CD8-positive, alpha-beta memory T cell (primary cell): ENCODE measurements around the gene VIPR1. TPM values are rescaled to one million over a fixed set of nuclear protein-coding genes. Genes with fewer than 3 reads are reported as not detected.

Experiments
- CTCF ChIA-PET: fragments of 350-600 bp; sonication (Branson Sonifier 250); formaldehyde crosslinking; loops from one replicate; lab custom pipeline; 2021; ENCODE audit warnings: antibody characterized with exemption; lab: Charles Lee
- POLR2A ChIA-PET: fragments of 350-600 bp; sonication (Branson Sonifier 250); formaldehyde crosslinking; loops from one replicate; lab custom pipeline; 2021; ENCODE audit warnings: antibody characterized with exemption; lab: Charles Lee
- DNase-seq, 5 donors: peaks; one replicate each; pipeline versions ENCODE4 v3.0.0 to v3.0.0-alpha.2; 2020 to 2022; ENCODE audit warnings: mixed read lengths in 1 of 5
- H3K27ac ChIP-seq: one replicate; pipeline ENCODE4 v1.7.0; 2013; ENCODE audit warnings: low read depth, mild to moderate bottlenecking, low read length, moderate library complexity
- H3K27me3 ChIP-seq: 2 replicates; pipeline ENCODE4 v1.7.0; 2013; ENCODE audit warnings: low read length, mild to moderate bottlenecking; ENCODE audit not compliant: insufficient read depth, poor library complexity, severe bottlenecking
- H3K36me3 ChIP-seq: 2 replicates; pipeline ENCODE4 v1.7.0; 2013; ENCODE audit warnings: mild to moderate bottlenecking, low read length, moderate library complexity; ENCODE audit not compliant: insufficient read depth
- H3K4me1 ChIP-seq: 2 replicates; pipeline ENCODE4 v1.7.0; 2013; ENCODE audit warnings: mild to moderate bottlenecking, low read length, moderate library complexity; ENCODE audit not compliant: insufficient read depth
- H3K4me3 ChIP-seq: 2 replicates; pipeline ENCODE4 v1.7.0; 2013; ENCODE audit warnings: mild to moderate bottlenecking, low read length
- H3K9me3 ChIP-seq: 2 replicates; pipeline ENCODE4 v1.7.0; 2013; ENCODE audit warnings: mild to moderate bottlenecking, low read length
- H3K27ac Mint-ChIP-seq, 8 donors: one replicate each; pipeline ENCODE4 v1.8.0; 2020 to 2021; ENCODE audit warnings: mixed read lengths in 8 of 8, mild to moderate bottlenecking in 6 of 8, inconsistent platforms in 3 of 8, moderate library complexity in 3 of 8
- H3K27me3 Mint-ChIP-seq, 2 donors: one replicate each; pipeline ENCODE4 v1.8.0; 2020 to 2021; ENCODE audit warnings: mixed read lengths in 2 of 2, mild to moderate bottlenecking in 1 of 2, moderate library complexity in 1 of 2
- H3K36me3 Mint-ChIP-seq, 3 donors: one replicate each; pipeline ENCODE4 v1.8.0; 2020 to 2021; ENCODE audit warnings: mixed read lengths in 3 of 3, inconsistent platforms in 1 of 3, mild to moderate bottlenecking in 1 of 3
- H3K4me1 Mint-ChIP-seq, 3 donors: one replicate each; pipeline ENCODE4 v1.8.0; 2020 to 2021; ENCODE audit warnings: mixed read lengths in 3 of 3, inconsistent platforms in 1 of 3, mild to moderate bottlenecking in 1 of 3
- H3K4me3 Mint-ChIP-seq, 7 donors: one replicate each; pipeline ENCODE4 v1.8.0; 2020 to 2021; ENCODE audit warnings: mixed read lengths in 7 of 7, mild to moderate bottlenecking in 6 of 7, moderate library complexity in 4 of 7, inconsistent platforms in 2 of 7
- H3K9me3 Mint-ChIP-seq, 5 donors: one replicate each; pipeline ENCODE4 v1.8.0; 2020 to 2022; ENCODE audit warnings: mixed read lengths in 5 of 5, mild to moderate bottlenecking in 3 of 5, moderate library complexity in 2 of 5, inconsistent platforms in 1 of 5
- polyA plus RNA-seq: library from polyadenylated mRNA; unstranded; fragments of 300-500 nt; fragmentation: Illumina TruSeq; gene quantifications from one replicate; pipeline ENCODE4 v1.2.3, GENCODE V29; 2021
- total RNA-seq, 2 experiments: library from RNA; stranded (reverse); gene quantifications; one replicate each; pipeline ENCODE4 v1.2.3, GENCODE V29; 2021

VIPR1 gene
- total RNA-seq = 1 to 10 TPM; 5.4 to 5.9 TPM
- polyA plus RNA-seq = 12.7 TPM

- Mint-ChIP-seq H3K27me3 (peaks cover 17 to 21% of the 10 kb centered on the region in 2 donors), H3K27ac (peak within 1 kb of the TSS; percentile 70 to 94 (median 88)), H3K9me3 (no peaks in the 10 kb centered on the region), H3K4me3 (peak within 1 kb of the TSS; percentile 88 to 98 (median 93)), H3K4me1 (peaks cover 32 to 44% (median 32%) of the 10 kb centered on the region in 3 donors), H3K36me3 (peaks cover 0 to 4% (median 2%) of the 10 kb centered on the region in 3 donors)
- CTCF ChIA-PET = interaction anchor here (0.7 to 4.6 kb wide), 19 partner anchors 10 to 243 kb away, joined by 3 to 178 read pairs (median 7); partner anchors contain the start of genes NKTR and SS18L2
- Histone ChIP-seq H3K36me3 (no peaks in the 10 kb centered on the region), H3K9me3 (no peaks in the 10 kb centered on the region), H3K4me1 (peaks cover 34% of the 10 kb centered on the region), H3K27ac (peak within 1 kb of the TSS; percentile 38), H3K4me3 (peak within 1 kb of the TSS; percentile 95), H3K27me3 (peaks cover 22% of the 10 kb centered on the region)
- DNase-seq = peak; percentile 82 to 95 (median 89)
- POLR2A ChIA-PET = interaction anchor here (0.7 to 2.7 kb wide), 7 partner anchors 27 to 291 kb away, joined by 3 to 12 read pairs (median 5); partner anchors contain the start of genes NKTR and SS18L2
These were observed at the start of gene VIPR1 for GRCh38 chr3:42502429-42503250. Gene VIPR1, plus strand, starts transcription at chr3:42502643. Its CDS starts 93 bp downstream, at chr3:42502736.

GRCh38 chr3:42456211-42456610 is 46.2 kb upstream of the VIPR1 start:
- ChIA-PET CTCF (no interaction called here), POLR2A (no interaction called here)
- H3K27me3 Mint-ChIP-seq = peaks cover 7 to 37% of the 10 kb centered on the region in 2 donors
- H3K9me3 Mint-ChIP-seq = peaks cover 0 to 10% (median 4%) of the 10 kb centered on the region in 5 donors
- Histone ChIP-seq H3K4me3 (no peak overlapping the region), H3K4me1 (no peaks in the 10 kb centered on the region), H3K27ac (no peak overlapping the region), H3K27me3 (no peaks in the 10 kb centered on the region), H3K36me3 (no peaks in the 10 kb centered on the region), H3K9me3 (no peaks in the 10 kb centered on the region)
- no peaks in the 10 kb centered on the region for H3K4me1 Mint-ChIP-seq
- no peak overlapping the region for H3K27ac Mint-ChIP-seq
- no peak overlapping the region for H3K4me3 Mint-ChIP-seq
- DNase-seq = no peak
- H3K36me3 Mint-ChIP-seq = peaks cover 0 to 12% (median 0%) of the 10 kb centered on the region in 3 donors

DNA sequence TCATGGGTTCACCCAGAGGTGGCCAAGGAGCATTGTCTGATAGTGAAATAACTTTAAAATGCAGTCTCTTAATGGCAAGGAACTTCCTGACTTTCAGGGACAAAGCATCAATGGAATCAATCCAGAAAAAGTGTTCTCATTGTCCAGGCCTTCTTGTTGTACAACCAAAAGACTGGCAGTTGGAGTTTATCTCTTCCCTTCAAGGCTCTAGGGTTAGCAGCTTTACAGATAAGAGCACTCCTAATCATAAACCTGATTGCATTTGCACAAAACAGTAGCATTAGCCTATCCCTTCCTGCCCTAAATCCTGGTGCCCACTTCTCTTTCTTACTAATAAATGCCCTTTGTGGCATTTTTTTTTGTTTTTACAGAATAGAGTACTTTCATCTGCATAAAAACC is 43.3 kb upstream of the VIPR1 start:
- ChIA-PET POLR2A (no interaction called here), CTCF (no interaction called here)
- no peak for DNase-seq
- H3K27me3 Mint-ChIP-seq = peaks cover 7 to 34% of the 10 kb centered on the region in 2 donors
- Histone ChIP-seq H3K27me3 (no peaks in the 10 kb centered on the region), H3K27ac (no peak overlapping the region), H3K9me3 (no peaks in the 10 kb centered on the region), H3K4me1 (no peaks in the 10 kb centered on the region), H3K4me3 (no peak overlapping the region), H3K36me3 (no peaks in the 10 kb centered on the region)
- H3K9me3 Mint-ChIP-seq = peaks cover 0 to 5% (median 2%) of the 10 kb centered on the region in 5 donors
- no peak overlapping the region for H3K4me3 Mint-ChIP-seq
- H3K4me1 Mint-ChIP-seq = no peaks in the 10 kb centered on the region
- H3K27ac Mint-ChIP-seq = no peak overlapping the region
- H3K36me3 Mint-ChIP-seq = peaks cover 0 to 5% (median 0%) of the 10 kb centered on the region in 3 donors

- no peak for DNase-seq
- Mint-ChIP-seq H3K9me3 (no peaks in the 10 kb centered on the region), H3K4me1 (no peaks in the 10 kb centered on the region), H3K4me3 (no peak overlapping the region), H3K36me3 (peaks cover 0 to 3% (median 0%) of the 10 kb centered on the region in 3 donors), H3K27ac (no peak overlapping the region), H3K27me3 (peaks cover 0 to 30% of the 10 kb centered on the region in 2 donors)
- H3K36me3 ChIP-seq = no peaks in the 10 kb centered on the region
- H3K27me3 ChIP-seq = no peaks in the 10 kb centered on the region
- CTCF ChIA-PET = no interaction called here
- no peaks in the 10 kb centered on the region for H3K9me3 ChIP-seq
- H3K4me3 ChIP-seq = no peak overlapping the region
- no peaks in the 10 kb centered on the region for H3K4me1 ChIP-seq
- H3K27ac ChIP-seq = no peak overlapping the region
- POLR2A ChIA-PET = no interaction called here
These were observed 40.7 kb upstream of the VIPR1 start for GRCh38 chr3:42461762-42462161.

DNA sequence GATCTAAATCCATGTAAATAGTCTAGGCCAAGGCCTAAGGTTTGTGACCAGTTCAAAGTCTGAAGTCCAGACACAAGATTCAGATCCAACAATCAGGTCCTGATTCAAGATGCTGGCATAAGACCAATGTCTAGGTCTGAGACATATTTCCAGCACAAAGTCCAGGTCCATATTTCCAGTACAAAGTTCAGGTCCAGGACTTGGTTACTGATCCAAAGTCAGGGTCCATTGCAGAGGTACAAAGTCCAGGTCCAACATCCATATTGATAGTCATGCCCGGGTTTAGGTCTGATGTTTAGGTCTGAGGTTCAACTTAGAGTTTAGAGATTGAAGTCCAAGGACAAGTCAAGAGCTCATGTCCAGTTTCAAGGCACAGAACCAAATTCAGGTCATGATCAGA is 39.4 kb upstream of the VIPR1 start:
- no peaks in the 10 kb centered on the region for H3K36me3 ChIP-seq
- H3K27ac ChIP-seq = no peak overlapping the region
- Mint-ChIP-seq H3K4me3 (no peak overlapping the region), H3K36me3 (peaks cover 0 to 3% (median 0%) of the 10 kb centered on the region in 3 donors), H3K27me3 (peaks cover 2 to 31% of the 10 kb centered on the region in 2 donors), H3K4me1 (no peaks in the 10 kb centered on the region), H3K9me3 (no peaks in the 10 kb centered on the region), H3K27ac (no peak overlapping the region)
- H3K27me3 ChIP-seq = no peaks in the 10 kb centered on the region
- CTCF ChIA-PET = no interaction called here
- no peak overlapping the region for H3K4me3 ChIP-seq
- no peak for DNase-seq
- H3K9me3 ChIP-seq = no peaks in the 10 kb centered on the region
- POLR2A ChIA-PET = no interaction called here
- no peaks in the 10 kb centered on the region for H3K4me1 ChIP-seq

GRCh38 chr3:42468111-42468510 is 34.3 kb upstream of the VIPR1 start:
- peaks cover 0 to 3% (median 0%) of the 10 kb centered on the region in 3 donors for H3K36me3 Mint-ChIP-seq
- H3K36me3 ChIP-seq = no peaks in the 10 kb centered on the region
- no peaks in the 10 kb centered on the region for H3K27me3 ChIP-seq
- no peak overlapping the region for H3K4me3 ChIP-seq
- no peaks in the 10 kb centered on the region for H3K9me3 Mint-ChIP-seq
- ChIA-PET POLR2A (no interaction called here), CTCF (no interaction called here)
- no peaks in the 10 kb centered on the region for H3K4me1 Mint-ChIP-seq
- H3K27ac Mint-ChIP-seq = no peak overlapping the region
- peaks cover 3 to 27% of the 10 kb centered on the region in 2 donors for H3K27me3 Mint-ChIP-seq
- DNase-seq = no peak
- H3K4me3 Mint-ChIP-seq = no peak overlapping the region
- no peak overlapping the region for H3K27ac ChIP-seq
- no peaks in the 10 kb centered on the region for H3K4me1 ChIP-seq
- H3K9me3 ChIP-seq = no peaks in the 10 kb centered on the region

GRCh38 chr3:42472555-42472954 is 29.9 kb upstream of the VIPR1 start:
- peaks cover 7 to 33% of the 10 kb centered on the region in 2 donors for H3K27me3 Mint-ChIP-seq
- H3K27ac Mint-ChIP-seq = peak overlapping the region in 1 of 8 donors; percentile 22
- CTCF ChIA-PET = no interaction called here

More at GRCh38 chr3:42472555-42472954, 29.9 kb upstream of the VIPR1 start:
- POLR2A ChIA-PET = no interaction called here
- Mint-ChIP-seq H3K4me1 (no peaks in the 10 kb centered on the region), H3K4me3 (no peak overlapping the region), H3K36me3 (no peaks in the 10 kb centered on the region), H3K9me3 (peaks cover 0 to 3% (median 0%) of the 10 kb centered on the region in 5 donors)
- no peaks in the 10 kb centered on the region for H3K9me3 ChIP-seq
- H3K36me3 ChIP-seq = no peaks in the 10 kb centered on the region
- no peak overlapping the region for H3K27ac ChIP-seq
- no peaks in the 10 kb centered on the region for H3K4me1 ChIP-seq
- H3K27me3 ChIP-seq = no peaks in the 10 kb centered on the region
- no peak overlapping the region for H3K4me3 ChIP-seq
- DNase-seq = no peak
